HepG2 (cell line): ENCODE measurements around the gene CDKN2C. TPM values are rescaled to one million over a fixed set of nuclear protein-coding genes. Genes with fewer than 3 reads are reported as not detected.

Source experiments
- CENPX ChIP-seq: sonication (generic); formaldehyde crosslinking; IDR thresholded peaks from 2 replicates; pipeline ENCODE4 v1.9.0; 2021; ENCODE audit warnings: mild to moderate bottlenecking, missing genetic modification reagents, moderate library complexity
- ETV5 ChIP-seq: IDR thresholded peaks from 2 replicates; pipeline ENCODE4 v1.6.1; 2018; ENCODE audit warnings: missing biosample characterization, missing genetic modification reagents, inconsistent platforms, borderline replicate concordance
- HOXA5 ChIP-seq: sonication (generic); formaldehyde crosslinking; IDR thresholded peaks from 2 replicates; pipeline ENCODE4 v1.4.0; 2020; ENCODE audit warnings: missing genetic modification reagents
- KDM1A ChIP-seq: IDR thresholded peaks from 2 replicates; pipeline ENCODE4 v1.6.1; 2016; ENCODE audit warnings: missing compliant biosample characterization
- KDM5B ChIP-seq: sonication (generic); formaldehyde crosslinking; IDR thresholded peaks from 2 replicates; pipeline ENCODE4 v1.4.0; 2020; ENCODE audit warnings: missing genetic modification reagents, mild to moderate bottlenecking, borderline replicate concordance
- MTF1 ChIP-seq: sonication (generic); formaldehyde crosslinking; IDR thresholded peaks from 2 replicates; pipeline ENCODE4 v1.5.0; 2020; ENCODE audit warnings: missing genetic modification reagents
- PPARG ChIP-seq: conservative IDR thresholded peaks from 2 replicates; pipeline ENCODE4 v1.6.1; 2016; ENCODE audit warnings: missing biosample characterization, missing genetic modification reagents
- RNF219 ChIP-seq: sonication (generic); formaldehyde crosslinking; IDR thresholded peaks from 2 replicates; pipeline ENCODE4 v1.5.0; 2020; ENCODE audit warnings: mild to moderate bottlenecking, missing genetic modification reagents
- SNAI1 ChIP-seq: sonication (generic); formaldehyde crosslinking; IDR thresholded peaks from 2 replicates; pipeline ENCODE4 v1.5.0; 2020; ENCODE audit warnings: mild to moderate bottlenecking, missing genetic modification reagents, borderline replicate concordance
- ZBTB39 ChIP-seq: sonication (generic); formaldehyde crosslinking; IDR thresholded peaks from 2 replicates; pipeline ENCODE4 v1.5.0; 2020; ENCODE audit warnings: missing genetic modification reagents
- ZKSCAN8 ChIP-seq: IDR thresholded peaks from 2 replicates; pipeline ENCODE4 v1.6.1; 2016; ENCODE audit warnings: borderline replicate concordance, missing genetic modification reagents, missing compliant biosample characterization
- ZNF274 ChIP-seq: sonication (generic); formaldehyde crosslinking; IDR thresholded peaks from 2 replicates; pipeline ENCODE4 v1.5.1; 2020; ENCODE audit warnings: mild to moderate bottlenecking, missing genetic modification reagents
- ZNF296 ChIP-seq: sonication (generic); formaldehyde crosslinking; conservative IDR thresholded peaks from 2 replicates; pipeline ENCODE4 v1.5.0; 2020; ENCODE audit warnings: mild to moderate bottlenecking, missing genetic modification reagents
- ZNF468 ChIP-seq: sonication (generic); formaldehyde crosslinking; IDR thresholded peaks from 2 replicates; pipeline ENCODE4 v1.8.0; 2022; ENCODE audit warnings: mild to moderate bottlenecking, moderate library complexity, missing genetic modification reagents
- ZNF775 ChIP-seq: sonication (generic); formaldehyde crosslinking; IDR thresholded peaks from 2 replicates; pipeline ENCODE4 v1.4.0; 2020; ENCODE audit warnings: missing genetic modification reagents, mild to moderate bottlenecking, moderate library complexity, borderline replicate concordance
- ZNF841 ChIP-seq: sonication (generic); formaldehyde crosslinking; IDR thresholded peaks from 2 replicates; pipeline ENCODE4 v1.8.1; 2023; ENCODE audit warnings: missing genetic modification reagents, borderline replicate concordance
- polyA plus RNA-seq, 8 experiments: library from polyadenylated mRNA; depleted of rRNA in 3 of 8; stranded (reverse) in 7 of 8; unstranded in 1 of 8; fragments of >200 nt; fragmentation: Illumina TruSeq in 4 of 8; extraction: Trizol in 4 of 8; gene quantifications; 2 replicates each; pipeline versions ENCODE4 v1.2.1 to v1.2.3, GENCODE V29; 2011 to 2016; ENCODE audit warnings: low read depth in 4 of 8, missing spikeins in 1 of 8, mixed read lengths in 1 of 8; ENCODE audit not compliant: insufficient read depth in 1 of 8
- total RNA-seq, 5 experiments: library from RNA; depleted of rRNA; stranded (reverse); fragments of >200 nt; fragmentation: Illumina TruSeq; extraction: Trizol; gene quantifications; 2 replicates each; pipeline ENCODE4 v1.2.3, GENCODE V29; 2016; ENCODE audit warnings: low read depth in 1 of 5
- TF ChIP-seq, protein P1 (sequence below): sonication (generic); formaldehyde crosslinking; IDR thresholded peaks from 2 replicates; pipeline ENCODE4 v1.8.0; 2022; ENCODE audit warnings: missing genetic modification reagents, mild to moderate bottlenecking, inconsistent platforms, borderline replicate concordance
- TF ChIP-seq, protein P2 (sequence below): IDR thresholded peaks from 2 replicates; pipeline ENCODE4 v1.6.1; 2016; ENCODE audit warnings: missing compliant biosample characterization, missing genetic modification reagents, borderline replicate concordance
- TF ChIP-seq, protein P3 (sequence below): sonication (generic); formaldehyde crosslinking; IDR thresholded peaks from 2 replicates; pipeline ENCODE4 v1.4.0; 2020; ENCODE audit warnings: low read depth, mild to moderate bottlenecking, missing genetic modification reagents
- TF ChIP-seq, protein P4 (sequence below): sonication (generic); formaldehyde crosslinking; IDR thresholded peaks from 2 replicates; pipeline ENCODE4 v1.4.0; 2020; ENCODE audit warnings: missing genetic modification reagents

Gene CDKN2C
- total and polyA plus RNA-seq, 2 of the 13 experiments (the other 11 are each of a cell fraction or from before 2014, with no cell fraction given), result 7.8 to 13.7 TPM

DNA sequence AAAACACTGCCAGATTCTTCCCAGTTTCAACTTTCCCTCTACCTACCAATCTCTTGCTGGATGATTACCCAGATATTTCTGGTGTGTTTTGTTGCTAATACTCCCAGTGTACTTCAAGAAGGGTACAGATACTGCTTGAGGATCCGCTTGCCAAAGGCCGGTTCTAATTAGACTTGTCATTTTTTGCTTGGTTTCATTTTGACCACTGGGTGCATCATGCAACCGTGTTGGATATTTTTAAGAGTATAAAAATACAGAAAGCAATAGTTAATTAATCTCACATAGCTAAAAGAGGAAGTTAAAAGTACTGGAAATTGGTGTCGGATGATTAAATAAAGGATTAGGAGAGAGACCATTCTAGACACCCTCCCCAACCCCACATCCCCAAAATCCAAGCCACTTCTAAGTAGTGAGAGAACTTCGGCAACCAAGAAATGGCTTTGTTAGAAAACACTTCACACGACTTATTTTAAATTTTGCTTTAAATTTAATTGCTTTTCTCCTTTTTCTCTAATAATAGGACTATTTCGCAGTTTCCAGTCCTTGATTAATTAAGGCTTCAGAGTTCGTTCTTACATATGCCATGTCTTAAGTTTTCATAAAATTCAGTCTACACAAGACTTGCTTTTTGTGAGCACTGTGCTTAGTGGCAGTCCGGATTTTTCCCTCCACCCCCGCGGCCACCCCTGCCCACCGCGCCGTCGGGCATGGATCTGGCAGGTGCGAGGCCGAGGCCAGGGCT, 2.5 kb upstream of the CDKN2C start (continued):
- no peak for TF ChIP-seq ZBTB39 (CRISPR knock-in tag)
- no peak for TF ChIP-seq PPARG (CRISPR knock-in tag)
- no peak for TF ChIP-seq MTF1 (CRISPR knock-in tag)
- TF ChIP-seq, protein P1, sequence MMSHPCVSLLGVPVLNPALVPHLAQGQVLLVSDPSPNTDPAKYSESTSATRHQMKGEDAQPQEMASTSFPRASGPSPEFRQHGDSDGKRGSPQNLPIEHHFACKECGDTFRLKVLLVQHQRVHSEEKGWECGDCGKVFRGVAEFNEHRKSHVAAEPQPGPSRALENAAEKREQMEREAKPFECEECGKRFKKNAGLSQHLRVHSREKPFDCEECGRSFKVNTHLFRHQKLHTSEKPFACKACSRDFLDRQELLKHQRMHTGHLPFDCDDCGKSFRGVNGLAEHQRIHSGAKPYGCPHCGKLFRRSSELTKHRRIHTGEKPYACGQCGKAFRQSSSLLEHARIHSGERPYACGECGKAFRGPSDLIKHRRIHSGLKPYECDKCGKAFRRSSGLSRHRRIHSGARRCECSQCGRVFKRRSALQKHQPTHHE (CRISPR knock-in tag), result no peak
- 0 out of 2 replicates have a peak, but pooled peaks have one; percentile 92 for TF ChIP-seq KDM5B
- TF ChIP-seq, protein P2, sequence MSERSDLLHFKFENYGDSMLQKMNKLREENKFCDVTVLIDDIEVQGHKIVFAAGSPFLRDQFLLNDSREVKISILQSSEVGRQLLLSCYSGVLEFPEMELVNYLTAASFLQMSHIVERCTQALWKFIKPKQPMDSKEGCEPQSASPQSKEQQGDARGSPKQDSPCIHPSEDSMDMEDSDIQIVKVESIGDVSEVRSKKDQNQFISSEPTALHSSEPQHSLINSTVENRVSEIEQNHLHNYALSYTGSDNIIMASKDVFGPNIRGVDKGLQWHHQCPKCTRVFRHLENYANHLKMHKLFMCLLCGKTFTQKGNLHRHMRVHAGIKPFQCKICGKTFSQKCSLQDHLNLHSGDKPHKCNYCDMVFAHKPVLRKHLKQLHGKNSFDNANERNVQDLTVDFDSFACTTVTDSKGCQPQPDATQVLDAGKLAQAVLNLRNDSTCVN (CRISPR knock-in tag), result no peak
- no peak for TF ChIP-seq ZKSCAN8 (CRISPR knock-in tag)
- TF ChIP-seq, protein P3, sequence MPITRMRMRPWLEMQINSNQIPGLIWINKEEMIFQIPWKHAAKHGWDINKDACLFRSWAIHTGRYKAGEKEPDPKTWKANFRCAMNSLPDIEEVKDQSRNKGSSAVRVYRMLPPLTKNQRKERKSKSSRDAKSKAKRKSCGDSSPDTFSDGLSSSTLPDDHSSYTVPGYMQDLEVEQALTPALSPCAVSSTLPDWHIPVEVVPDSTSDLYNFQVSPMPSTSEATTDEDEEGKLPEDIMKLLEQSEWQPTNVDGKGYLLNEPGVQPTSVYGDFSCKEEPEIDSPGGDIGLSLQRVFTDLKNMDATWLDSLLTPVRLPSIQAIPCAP (CRISPR knock-in tag), result no peak
- TF ChIP-seq, protein P4, sequence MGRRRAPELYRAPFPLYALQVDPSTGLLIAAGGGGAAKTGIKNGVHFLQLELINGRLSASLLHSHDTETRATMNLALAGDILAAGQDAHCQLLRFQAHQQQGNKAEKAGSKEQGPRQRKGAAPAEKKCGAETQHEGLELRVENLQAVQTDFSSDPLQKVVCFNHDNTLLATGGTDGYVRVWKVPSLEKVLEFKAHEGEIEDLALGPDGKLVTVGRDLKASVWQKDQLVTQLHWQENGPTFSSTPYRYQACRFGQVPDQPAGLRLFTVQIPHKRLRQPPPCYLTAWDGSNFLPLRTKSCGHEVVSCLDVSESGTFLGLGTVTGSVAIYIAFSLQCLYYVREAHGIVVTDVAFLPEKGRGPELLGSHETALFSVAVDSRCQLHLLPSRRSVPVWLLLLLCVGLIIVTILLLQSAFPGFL (CRISPR knock-in tag), result no peak
- TF ChIP-seq ZNF296, result no peak
- 0 out of 2 replicates have a peak, but pooled peaks have one; percentile 72 for TF ChIP-seq ZNF274 (CRISPR knock-in tag)
- TF ChIP-seq SNAI1 (CRISPR knock-in tag), result no peak
- TF ChIP-seq HOXA5 (CRISPR knock-in tag), result peak; percentile 24; the same call in 1 of the 2 replicates
- TF ChIP-seq RNF219 (CRISPR knock-in tag), result no peak
- no peak for TF ChIP-seq ZNF468 (CRISPR knock-in tag)
- 0 out of 2 replicates have a peak, but pooled peaks have one; percentile 11 for TF ChIP-seq ZNF841 (CRISPR knock-in tag)
- peak; percentile 49; the same call in 1 of the 2 replicates for TF ChIP-seq ZNF775 (CRISPR knock-in tag)
- no peak for TF ChIP-seq KDM1A (CRISPR knock-in tag)
- TF ChIP-seq CENPX (CRISPR knock-in tag), result no peak
- TF ChIP-seq ETV5 (CRISPR knock-in tag), result no peak
